ENCODE measurements around the gene GZF1. TPM values are rescaled to one million over a fixed set of nuclear protein-coding genes. Genes with fewer than 3 reads are reported as not detected.
"Not testable (repeated sequence)": the region's sequence is repeated elsewhere in the genome, so short reads cannot be mapped to it uniquely, and the experiment has no call there.

Gene GZF1
- total RNA-seq, 1 experiment from 2014 or later: 18.7 TPM

DNA sequence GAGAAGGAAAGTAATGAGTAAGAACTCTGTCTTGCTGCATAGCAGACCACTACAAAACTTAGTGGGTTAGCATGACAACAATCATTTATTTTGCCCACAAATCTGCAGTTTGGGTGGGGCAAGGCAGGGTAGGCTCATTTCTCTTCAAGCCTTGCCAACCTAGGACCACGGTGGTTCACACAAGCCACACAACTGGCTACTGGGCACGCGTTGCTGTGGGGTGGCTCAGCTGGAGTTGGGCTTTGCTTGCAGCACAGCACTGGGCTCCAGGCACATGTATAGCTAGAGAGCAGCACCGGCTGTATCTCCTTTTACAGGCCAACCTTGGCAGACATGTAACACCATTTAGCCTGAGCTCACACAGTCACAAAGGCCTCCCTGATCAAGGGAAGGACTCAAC is 16.0 kb upstream of the GZF1 start:
- no peak for DNase-seq (ENCODE audit: low read depth)

- DNase-seq (ENCODE audit: low read depth): no peak
These were observed 14.2 kb upstream of the GZF1 start for GRCh38 chr20:23347791-23348190.

DNA sequence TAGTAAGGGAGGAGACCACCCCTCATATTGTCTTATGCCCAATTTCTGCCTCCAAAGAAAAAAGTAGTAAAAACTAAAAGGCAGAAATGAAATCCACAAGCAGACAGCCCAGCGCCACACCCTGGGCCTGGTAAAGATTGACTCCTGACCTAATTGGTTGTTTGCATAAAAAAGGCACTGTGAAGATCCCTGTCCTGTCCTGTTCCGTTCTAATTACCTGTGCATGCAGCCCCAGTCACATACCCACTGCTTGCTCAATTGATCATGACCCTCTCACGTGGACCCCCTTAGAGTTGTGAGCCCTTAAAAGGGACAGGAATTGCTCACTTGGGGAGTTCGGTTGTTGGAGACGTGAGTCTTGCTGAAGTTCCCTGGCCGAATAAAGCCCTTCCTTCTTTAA is 13.5 kb upstream of the GZF1 start:
- DNase-seq (ENCODE audit: low read depth): not testable (repeated sequence)

DNA sequence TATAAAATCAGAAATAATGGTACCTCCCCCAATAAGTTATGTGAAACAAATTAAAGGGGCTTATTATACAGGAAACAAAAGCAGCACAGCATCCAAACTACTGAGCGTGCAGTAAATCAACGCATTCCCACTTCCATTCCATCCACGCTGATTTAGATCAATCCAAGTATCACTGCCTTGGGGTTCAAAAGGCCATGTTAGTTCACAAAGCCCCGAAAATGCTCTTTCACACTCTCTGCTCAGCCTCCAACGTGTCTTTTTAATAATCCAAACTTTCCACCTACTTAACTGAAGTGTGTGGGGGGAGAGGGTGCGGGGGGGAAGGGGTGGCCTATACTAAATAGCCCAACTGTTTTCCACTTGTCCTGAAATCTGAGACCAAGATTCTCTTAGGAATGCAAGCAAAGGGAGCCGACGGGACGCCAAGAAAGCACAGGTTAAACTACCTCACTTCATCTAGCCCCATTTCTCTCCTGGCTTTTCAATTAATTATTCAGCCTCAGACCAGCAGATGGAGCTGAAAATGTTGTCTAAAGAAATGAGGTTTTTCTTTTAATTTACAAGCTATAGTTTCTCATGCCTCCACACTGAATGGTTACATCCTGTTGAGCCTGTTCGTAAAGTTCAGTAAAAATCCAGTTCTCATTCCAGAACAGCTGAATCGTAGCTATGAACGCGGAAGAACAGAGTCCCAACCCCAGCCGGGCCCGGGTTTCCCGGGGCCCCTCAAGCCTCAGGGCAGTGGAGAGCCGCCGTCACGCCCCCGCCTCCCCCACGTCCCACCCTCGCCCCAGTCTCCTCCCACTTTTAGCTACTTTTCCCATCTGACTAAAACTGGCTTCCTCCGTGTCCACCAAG is 12.4 kb upstream of the GZF1 start:
- DNase-seq (ENCODE audit: low read depth): no peak

- peak; percentile 99 for DNase-seq (ENCODE audit: low read depth)
These were observed 11.6 kb upstream of the GZF1 start, which contains the start of gene NXT1 for GRCh38 chr20:23350196-23350903. Gene NXT1 (plus strand): TSS chr20:23350791. CDS start chr20:23354042, 3,251 bp downstream.

DNA sequence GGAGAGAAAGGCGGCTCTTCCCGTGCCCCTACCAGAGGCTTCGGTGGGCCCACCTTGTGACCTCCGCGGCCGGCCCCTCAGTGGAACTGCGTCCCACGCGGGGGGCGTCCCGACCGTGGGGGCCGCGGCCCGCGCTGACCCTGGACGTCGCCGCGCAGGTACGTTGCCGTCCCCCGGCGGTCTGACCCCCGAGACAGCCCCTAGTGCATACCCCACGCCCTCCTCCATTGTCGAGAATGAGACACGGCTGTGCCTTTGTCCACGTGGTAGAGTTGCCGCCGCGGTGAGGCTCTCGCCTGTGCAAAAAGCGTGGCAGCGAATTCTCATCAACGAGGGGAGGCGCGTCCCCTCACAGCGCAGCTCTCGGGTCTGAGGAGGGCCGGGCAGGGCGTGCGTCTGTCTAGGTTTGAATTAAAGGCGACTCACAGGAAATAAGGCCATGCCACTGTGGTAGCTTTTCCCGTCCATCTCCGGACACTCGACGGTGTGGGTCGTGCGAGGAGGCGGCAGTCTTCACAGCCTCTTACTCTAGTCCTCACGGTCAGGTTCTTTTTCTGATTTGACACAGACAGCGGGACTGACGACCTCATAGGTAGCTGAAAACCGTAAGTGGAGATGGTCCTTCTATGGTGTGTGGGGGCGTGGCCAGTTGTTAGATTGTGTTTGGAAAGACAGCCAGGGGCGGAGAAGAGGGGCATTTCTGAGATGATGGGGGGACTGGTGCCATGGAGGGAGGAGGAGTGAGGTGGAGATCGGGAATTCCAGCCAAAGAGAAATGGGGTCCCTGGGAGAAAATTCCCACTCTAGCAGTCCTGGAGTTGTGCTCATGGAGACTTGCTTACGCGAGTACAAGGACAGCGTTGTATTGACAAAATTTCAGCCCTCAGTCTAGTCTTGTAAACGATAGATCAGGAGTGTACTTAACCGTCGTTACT is 10.8 kb upstream of the GZF1 start:
- peak; percentile 45 for DNase-seq (ENCODE audit: low read depth)

DNA sequence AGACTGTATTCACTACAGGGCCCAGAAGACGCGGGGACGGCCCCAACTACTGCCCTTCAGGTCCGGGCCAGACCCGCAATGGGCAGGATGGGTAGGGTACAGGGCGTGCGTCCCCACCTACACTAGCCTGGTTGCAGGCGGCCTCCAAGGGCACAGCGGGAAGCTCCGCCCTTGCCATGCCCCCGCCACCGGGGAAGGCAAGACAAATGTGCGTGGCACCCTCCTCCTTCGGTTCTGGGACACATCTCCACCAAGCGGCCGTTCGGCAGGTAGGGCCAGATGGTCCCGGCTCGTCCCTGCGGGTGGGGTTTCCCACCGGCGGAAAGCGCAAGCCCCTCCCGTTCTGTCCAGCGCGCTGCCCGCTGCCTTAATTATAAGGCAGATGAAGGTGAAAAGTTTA is 5.8 kb upstream of the GZF1 start:
- DNase-seq (ENCODE audit: low read depth): no peak

DNA sequence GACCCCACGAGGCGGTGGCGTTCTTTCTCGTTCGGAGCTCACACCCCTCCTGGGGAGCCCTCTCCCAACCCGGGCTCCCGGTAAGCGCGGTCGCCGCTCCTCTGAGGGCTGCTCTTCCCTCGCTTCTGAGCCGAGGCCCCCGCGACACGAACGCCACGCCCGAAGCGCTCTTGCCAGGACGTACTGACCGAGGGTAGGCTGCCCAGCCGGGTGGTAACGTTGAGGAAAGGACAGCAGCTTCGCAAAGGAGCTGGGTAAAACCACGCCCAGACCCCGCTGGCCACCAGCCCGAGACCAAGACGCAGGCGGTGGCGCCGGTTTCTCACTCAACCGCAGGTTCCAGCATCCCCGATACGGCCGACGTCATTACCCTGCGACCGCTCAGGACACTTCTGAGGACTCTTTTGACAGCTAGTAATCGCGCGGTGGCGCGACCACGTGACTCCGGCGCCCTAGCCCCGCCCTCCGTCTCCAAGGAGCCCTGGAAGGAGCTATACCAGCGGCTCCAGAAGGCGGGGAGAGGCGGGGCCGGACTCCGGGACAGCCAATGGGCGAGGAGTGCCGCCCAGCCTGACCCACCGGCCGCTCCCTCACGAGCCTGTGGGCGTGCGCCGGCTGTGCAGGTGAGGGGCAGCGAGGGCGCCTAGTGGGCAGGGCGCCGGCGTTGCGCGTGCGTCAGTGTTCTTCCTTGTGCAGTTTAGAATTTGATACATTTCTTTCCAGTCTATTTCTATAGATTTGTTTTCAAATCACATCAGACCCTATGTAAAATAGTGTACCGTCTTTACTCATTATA is 4.0 kb upstream of the GZF1 start:
- peak; percentile 99 for DNase-seq (ENCODE audit: low read depth)

DNA sequence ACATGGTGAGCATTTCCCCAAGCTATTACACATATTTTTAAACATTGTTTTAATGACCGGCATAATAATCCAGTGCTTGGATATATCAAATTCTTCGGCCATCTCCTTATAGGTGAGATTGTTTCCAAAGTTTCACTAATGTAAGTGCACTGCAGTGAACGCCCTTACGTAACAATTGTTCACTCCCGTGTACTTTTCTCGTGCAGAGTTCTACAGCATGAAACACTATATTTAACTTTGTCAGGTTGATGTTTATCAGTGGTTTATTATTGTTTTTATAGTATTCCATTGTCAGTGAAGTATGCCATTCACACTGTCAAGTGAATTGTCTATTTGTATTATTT is 3.4 kb upstream of the GZF1 start:
- no peak for DNase-seq (ENCODE audit: low read depth)

GRCh38 chr20:23358923-23359593 is 2.9 kb upstream of the GZF1 start:
- no peak for DNase-seq (ENCODE audit: low read depth)

DNA sequence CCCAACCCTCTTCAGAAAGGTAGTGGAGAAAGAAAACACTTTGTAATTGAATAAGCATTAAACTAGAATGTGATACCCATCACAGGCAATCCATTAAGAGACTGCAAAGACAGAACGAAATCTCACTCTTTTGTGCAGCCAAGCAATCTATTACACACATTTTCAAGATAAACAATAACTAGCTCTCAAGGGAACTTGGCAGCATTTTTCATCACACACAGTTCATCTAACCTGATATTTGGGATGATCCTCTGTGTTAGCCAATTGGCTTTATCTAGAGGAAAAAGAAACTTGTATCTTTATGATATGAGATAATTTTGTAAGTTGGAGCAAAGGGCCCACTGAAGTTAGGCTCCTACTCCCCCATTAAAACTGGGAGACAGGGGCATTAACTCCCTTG is 1.5 kb upstream of the GZF1 start:
- DNase-seq (ENCODE audit: low read depth): no peak

GRCh38 chr20:23361119-23361475 is 885 bp upstream of the GZF1 start:
- peak; percentile 27 for DNase-seq (ENCODE audit: low read depth)

- DNase-seq (ENCODE audit: low read depth): peak; percentile 58
These were observed 642 bp downstream of the GZF1 start for GRCh38 chr20:23362392-23363256.

DNA sequence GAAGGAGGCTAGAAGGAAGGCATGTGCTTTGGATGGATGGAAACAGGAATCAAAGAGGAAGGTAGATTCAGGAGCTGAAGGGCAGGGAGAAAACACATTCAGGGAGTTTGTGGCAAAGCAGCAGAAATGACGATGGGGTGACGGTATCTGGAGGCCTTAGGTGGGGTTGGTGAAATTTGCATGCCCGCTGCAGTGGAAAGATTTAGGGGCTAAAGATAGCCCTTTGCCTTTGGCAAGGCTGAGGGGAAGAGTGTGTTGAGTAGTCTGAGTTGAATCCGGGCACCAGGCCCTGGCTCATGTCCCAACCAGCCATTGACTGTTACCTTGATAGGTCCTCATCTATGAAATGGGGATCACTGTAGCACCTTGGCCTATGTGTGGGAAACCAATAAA is 1.3 kb downstream of the GZF1 start:
- no peak for DNase-seq (ENCODE audit: low read depth)

GRCh38 chr20:23365390-23366165 is 3.6 kb downstream of the GZF1 start:
- DNase-seq (ENCODE audit: low read depth): no peak

DNA sequence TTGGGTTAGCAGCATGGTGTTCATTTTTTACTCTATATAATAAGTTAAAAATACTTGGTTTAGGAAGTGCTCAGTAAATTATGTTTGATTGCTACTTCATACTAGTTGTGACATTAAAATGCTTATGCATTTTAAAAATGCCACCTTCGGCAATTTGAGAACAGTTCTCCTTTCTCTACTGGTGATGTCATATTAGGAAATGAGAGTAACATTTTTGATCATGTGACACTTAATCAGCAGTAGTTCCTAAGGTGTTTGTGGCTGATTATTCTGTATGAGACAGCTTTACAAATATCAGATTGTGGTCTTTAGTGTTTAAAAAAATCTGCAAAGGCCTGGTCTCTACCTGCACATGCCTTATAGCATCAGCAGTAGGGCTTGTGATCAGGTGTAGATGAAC is 4.4 kb downstream of the GZF1 start:
- DNase-seq (ENCODE audit: low read depth): no peak

DNA sequence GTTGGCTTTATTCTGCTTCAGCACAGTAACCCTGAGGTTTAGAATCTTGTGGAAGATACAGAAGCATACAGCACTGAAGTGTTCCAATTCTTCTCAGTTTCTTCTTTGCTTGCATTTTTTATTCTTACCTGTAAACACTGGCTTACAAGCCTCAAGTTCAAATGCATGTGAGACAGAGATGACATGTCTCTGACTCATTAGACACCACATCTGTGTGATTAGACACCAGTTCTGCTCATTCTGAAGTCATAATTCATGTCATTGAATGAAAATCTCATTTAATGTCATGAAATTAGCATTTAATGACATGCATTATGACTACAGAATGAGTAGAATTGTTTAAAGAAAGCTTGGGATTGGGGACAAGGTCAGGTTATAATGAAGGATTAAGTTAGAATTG is 5.8 kb downstream of the GZF1 start:
- DNase-seq (ENCODE audit: low read depth): peak; percentile 40

DNA sequence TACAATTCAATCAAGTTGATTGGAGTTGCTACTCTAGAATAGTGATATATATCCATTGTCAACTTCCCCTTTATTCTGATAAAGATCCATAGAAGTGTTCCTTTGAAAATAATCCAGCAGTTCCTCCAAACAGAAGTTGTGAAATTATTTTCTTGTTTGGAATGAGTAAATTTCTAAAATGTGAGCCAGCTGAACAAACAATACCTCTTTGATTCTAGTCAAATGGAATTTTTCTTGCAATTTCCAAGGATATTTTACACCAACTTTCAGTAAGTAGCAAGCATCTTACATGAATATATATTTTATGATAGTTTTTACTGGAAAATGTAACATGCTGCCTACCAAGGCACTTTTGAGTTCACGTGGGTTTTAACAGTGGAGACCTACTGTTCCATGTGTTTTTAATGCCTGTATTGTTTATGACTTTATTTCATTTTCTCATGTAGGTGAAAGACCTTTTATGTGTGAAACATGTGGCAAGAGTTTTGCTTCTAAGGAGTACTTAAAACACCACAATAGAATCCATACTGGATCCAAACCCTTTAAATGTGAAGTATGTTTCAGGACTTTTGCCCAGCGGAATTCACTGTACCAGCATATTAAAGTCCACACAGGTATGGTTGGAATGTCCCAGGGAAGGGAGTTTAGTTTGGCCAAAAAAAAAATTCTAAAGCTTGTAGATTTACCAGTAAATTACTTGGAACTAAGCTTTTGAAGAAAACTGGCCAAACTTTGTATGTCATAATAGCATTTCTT is 6.5 kb downstream of the GZF1 start:
- DNase-seq (ENCODE audit: low read depth): peak; percentile 52

Measured in LHCN-M2 (cell line).